Amniotic stem cell (primary cell): ENCODE measurements around the gene DPH5.
A peak's percentile ranks its signal among the peaks of the same experiment; 100 is the strongest.
"Not testable (repeated sequence)": the region's sequence is repeated elsewhere in the genome, so short reads cannot be mapped to it uniquely, and the experiment has no call there.

Experiments
- DNase-seq: peaks from one replicate; lab custom pipeline; 2025; lab: John Stamatoyannopoulos, UW

The DPH5 gene

DNA sequence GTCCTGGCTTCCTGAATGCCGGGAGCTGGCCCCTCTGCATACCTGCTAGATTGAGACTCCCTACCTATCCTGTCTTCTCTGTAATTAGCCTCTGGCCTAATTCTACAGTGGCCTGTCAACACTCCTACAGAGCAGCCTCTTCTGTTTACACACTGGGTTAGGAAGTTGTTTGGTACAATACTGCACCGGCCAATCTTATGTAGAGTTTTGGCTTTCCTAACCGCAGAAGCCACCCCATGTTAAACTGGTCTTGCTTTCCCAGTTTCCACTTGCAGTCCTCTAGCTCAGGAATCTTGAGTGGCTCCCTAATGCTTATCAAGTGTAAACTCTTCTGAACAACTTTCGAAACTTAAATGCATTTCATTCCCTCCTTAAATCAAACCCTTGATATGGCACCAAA is 42.8 kb downstream of the DPH5 start:
- DNase-seq: no peak

DNA sequence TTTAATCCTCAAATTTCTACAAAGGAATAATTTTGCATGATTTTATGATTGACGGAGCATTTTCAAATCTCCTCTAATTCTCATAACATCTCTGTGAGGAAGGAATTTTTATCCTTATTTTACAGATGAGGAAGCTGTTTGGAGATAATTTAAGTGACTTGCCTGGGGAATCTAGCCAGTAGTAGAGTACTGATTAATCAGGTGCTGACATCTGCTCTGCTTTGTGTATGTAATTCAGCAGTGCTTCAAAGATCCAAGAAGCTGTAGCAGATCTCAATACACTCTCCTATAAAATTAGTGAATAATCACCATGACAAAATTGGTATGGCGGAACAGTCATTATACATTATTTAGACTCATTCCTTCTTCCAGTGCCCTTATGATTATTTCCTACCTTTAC is 46.0 kb downstream of the DPH5 start:
- no peak for DNase-seq

DNA sequence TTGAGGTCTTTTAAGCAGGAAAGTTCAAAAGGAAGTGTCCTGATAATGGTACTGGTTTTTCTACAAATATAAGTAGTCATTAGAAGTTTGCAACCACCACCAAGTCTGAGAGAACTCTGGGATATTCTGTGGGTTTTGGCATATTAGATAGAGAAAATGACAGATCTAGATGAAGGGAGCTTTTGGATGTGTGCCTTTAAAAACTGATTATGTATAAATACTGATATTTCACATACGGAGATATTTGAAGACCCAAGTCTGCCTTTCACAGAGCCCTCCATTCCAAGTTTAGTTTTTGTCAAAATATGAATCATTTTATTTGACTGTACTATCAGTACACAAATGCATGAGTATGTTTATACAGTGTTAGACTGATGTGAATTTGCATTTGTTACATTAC is 48.6 kb downstream of the DPH5 start:
- no peak for DNase-seq

DNA sequence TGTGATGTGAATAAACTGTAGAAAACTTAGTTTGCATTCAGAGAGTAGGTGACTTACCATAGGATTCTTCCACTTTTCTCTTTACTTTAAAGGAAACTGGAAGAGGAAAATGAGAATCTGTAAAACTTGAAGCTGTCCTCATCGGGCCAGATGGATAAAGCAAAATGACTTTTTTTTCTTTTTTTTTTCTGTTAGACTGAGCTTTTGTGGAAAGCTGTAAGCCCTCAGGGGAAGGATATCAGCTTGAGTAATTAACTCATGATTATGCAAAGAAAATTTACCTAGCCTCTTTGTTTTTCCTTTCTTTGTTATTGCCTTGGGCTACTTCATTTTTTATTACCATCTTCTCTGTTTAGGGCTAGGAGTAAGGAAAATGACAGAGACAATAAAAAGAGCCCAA is 53.4 kb downstream of the DPH5 start:
- DNase-seq: no peak

DNA sequence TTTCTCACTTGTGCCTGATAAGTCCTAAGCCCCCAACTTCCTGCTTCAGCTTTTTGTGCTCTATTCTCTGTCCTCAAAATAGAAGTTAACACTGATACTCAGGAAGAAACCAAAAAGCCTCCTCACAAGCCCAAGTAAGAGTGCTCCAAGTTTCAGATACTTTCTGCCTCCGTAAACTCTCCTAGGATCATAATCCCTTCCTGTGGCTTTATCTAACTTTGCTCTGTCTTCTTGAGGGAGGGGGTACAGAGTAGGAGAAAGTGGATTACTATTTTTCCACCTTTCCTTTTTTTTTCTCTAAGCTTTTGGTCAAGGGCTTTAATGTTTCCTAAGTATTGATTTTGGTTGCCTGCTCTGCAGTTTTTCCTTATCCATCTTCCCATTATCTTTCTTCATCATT is 54.6 kb downstream of the DPH5 start:
- DNase-seq: no peak

DNA sequence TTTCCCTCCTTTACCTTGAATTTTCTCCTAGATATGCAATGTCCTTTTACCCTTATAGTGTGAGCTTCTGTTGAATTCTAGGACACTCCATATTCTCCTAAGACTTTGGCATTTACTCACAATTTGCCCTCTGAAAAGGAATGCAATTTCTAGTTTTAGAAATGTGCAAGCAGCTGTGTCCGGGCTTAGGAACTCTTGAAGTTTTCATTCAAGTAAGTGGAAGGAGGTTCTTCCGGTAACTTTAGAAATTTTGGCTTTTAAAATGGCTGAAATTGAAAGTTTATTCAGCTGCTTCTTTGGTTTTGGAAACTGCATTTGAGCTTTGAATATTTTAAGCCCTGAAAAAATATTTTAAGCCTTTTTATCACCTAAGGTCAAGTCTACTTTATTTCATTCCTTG is 56.3 kb downstream of the DPH5 start:
- no peak for DNase-seq

DNA sequence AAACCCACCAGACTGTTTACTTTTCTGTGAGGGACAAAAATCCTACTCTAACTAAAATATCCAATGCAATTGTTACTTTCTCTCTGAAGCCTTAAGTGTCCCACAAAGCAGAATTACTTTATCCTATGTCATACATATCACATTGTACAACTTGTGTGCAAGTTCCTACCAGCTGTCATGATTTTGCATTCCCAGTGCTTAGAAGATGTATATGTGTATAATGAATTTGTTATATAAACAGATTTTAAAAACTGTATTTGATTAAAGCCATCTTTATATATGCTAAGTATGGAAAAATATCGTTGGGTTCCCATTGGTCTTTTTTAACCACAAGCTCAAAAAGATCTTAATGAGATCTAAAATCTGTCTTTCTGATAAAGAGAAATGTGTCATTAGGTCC is 57.0 kb downstream of the DPH5 start:
- no peak for DNase-seq

DNA sequence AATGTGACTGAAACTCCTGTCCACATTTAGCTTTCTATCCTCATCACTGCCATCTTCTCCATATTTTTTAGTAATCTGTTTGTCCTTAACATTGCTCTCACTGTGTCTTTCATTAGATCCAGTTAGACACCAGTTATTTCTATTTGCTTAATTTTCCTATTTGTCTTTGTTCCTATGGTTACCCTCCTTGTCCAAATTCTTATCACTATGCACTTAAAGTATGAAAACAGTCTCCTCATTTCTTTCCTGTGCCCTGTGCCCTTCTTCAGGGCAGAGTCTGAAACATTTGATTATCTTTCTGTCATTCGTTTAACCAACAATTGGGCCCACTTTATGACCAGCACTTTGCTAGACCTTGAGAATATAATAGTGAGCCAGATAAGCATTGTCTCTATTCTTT is 65.5 kb downstream of the DPH5 start:
- DNase-seq: no peak

DNA sequence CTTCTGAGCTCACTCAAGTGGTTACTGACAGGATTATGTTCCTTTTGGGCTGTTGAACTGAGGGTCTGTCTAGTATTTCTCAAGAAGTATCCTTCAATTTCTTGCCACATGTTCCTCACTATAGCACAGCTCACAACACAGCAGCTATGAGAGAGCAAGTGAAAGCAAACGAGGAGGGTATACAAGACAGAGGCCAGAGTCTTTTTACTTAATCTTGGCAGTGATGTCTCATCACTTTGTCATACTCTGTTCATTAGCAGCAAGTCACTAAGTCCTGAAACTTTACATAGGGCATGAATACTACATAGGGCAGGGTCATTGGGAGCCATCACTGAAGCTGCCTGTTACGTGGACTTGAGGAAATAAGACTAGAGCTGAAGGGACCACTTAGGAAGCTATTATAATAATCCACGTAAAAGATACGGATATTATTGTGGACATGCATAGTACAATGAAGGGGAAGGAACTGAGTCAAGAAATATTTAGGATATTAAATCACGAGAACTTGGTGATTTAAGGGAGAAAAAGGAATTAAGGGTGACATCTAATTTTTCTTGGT is 66.0 kb downstream of the DPH5 start:
- DNase-seq: no peak

DNA sequence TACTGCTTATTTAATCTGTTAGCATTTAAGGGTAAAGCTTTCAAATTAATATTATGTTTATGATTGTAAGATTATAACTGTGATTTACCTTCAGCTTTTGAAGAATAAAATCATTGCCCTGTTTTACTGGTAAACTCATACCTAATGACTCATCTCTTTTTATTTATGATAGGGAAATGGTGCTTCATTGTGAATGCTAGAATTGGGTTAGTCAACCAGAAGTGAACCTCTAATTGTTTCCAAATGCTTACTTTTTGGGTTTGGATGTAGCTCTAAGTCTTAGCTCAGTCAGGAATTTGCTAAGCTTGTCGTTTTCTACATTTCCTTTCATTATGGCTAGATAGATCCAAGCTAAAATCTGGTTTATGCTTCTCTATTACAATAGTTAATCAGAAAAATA is 70.3 kb downstream of the DPH5 start:
- peak; percentile 67 for DNase-seq

DNA sequence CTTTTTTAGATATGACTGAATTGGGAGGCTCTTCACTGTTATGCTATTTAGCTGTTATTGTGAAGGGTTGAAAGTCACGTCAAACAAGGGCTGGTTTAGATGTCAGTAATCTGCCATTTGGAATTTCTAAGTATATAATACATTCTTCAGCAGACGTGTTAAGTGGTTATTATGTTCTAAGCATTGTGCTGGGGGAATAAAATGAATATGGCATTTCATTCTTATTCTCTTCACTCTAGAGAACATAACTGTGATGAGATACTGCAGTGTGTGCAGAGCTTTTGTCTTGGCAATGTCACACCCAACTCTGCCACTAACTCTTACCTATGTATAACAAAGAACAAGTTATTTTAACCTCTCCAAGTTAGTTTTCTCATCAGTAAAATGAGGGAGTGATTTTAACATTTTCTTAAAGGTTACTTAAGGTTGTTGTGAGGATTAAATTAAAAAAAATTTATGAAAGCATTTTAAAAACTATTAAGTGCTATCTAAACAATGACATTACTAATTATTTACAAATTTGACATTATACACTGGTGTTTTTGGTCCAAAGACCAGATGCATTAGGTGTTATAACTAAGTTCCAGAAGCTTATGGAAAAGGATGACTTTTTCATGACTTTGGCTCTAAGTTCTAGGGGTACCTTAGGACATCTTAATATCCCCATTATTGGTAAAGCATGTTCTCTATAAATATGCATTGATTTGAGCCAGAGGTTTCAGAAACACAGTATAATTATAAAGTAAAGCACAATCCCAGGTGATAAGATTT is 71.4 kb downstream of the DPH5 start:
- DNase-seq: no peak

DNA sequence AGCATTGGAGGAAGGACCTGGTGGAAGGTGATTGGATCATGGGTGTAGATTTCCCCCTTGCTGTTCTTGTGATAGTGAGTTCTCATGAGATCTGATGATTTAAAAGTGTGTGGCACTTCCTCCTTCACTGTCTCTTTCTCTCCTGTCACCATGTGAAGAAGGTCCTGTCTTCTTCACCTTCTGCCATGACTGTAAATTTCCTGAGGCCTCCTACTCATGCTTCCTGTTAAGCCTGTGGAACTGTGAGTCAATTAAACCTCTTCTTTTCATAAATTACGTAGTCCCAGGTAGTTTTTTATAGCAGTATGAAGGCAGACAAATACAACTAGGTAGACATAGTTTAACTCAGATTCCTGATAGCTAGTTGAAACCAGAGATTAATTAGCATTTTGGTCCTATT is 72.6 kb downstream of the DPH5 start:
- not testable (repeated sequence) for DNase-seq

DNA sequence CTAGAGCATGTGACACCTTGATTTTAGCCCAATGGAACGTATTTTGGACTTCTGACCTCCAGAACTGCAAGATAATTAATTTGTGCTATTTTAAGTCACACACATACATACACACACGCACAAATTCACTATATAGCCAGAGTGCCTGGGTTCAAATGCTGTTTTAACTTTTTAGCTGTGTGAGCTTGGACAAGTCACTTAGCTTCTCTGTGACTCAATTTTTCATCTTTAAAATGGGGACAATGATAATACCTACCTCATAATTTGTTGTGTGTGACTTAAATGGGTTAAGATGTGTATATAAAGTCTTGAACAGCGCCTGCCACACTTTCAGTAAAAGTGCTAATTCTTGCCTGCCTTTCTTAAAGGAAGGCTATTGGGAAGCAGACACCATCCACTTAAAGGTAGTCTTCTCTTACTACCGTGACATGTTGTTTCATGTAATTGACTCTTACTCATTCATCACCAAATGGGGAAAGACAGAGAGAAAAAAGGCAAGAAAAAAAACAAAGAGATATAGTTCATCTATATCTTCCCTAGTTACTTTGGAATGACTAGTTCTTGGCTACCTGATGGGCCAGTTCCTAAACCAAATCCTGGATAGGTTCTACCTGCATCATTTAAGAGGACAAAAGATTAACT is 73.4 kb downstream of the DPH5 start:
- DNase-seq: no peak

DNA sequence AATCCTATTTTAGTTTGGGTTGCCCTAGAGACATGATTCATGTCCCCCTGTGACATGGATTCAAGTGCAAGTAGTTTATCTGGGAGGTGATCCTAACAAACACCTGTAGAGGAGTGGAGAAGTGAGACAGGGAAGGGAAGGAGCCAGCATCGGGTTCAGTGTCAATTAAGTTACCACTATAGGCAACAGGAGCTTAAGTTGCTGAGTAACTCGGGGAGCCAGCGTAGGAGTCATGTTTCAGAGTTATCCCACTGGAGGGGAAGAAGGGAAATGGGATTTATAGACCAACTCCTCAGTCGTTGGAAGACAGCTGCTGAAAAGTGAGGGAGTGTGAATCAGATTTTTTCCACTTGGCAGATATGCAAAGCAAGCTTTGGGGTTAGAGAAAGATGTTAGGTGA is 74.8 kb downstream of the DPH5 start:
- DNase-seq: no peak

DNA sequence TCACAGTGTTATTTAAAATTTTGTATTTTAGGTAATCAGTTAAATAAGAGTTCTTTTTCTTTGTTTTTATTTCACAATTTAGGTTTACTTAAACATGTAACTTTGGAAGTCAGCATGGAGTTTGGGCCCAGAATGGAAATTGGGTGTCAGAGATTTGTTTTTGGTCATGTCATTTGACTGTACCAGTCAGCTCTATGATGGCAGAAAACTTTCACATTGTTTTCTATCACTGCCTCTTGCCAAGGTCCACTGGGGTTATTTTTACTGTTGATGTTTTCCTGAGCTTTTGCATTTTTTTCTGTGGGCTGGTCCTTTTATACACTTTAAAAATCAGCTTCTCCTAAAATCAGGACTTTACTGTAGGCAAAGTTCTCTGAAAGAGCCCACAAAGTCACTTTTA is 75.2 kb downstream of the DPH5 start:
- no peak for DNase-seq

DNA sequence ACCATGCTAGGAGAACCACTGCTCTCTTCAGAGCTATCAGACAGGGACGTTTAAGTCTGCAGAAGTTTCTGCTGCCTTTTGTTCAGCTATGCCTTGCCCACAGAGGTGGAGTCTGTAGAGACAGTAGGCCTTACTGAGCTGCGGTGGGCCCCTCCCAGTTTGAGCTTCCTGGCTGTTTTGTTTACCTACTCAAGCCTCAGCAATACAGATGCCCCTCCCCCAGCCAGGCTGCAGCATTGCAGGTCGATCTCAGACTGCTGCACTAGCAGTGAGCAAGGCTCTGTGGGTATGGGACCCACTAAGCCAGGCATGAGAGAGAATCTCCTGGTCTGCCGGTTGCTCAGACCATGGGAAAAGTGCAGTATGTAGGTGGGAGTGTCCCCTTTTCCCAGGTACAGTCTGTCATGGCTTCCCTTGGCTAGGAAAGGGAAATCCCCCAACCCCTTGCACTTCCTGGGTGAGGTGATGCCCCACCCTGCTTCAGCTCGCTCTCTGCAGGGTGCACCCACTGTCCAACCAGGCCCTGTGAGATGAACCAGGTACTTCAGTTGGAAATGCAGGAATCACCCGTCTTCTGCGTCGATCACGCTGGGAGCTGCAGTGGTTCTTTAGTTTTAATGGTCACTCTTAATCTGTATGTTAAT is 75.9 kb downstream of the DPH5 start:
- DNase-seq: not testable (repeated sequence)

DNA sequence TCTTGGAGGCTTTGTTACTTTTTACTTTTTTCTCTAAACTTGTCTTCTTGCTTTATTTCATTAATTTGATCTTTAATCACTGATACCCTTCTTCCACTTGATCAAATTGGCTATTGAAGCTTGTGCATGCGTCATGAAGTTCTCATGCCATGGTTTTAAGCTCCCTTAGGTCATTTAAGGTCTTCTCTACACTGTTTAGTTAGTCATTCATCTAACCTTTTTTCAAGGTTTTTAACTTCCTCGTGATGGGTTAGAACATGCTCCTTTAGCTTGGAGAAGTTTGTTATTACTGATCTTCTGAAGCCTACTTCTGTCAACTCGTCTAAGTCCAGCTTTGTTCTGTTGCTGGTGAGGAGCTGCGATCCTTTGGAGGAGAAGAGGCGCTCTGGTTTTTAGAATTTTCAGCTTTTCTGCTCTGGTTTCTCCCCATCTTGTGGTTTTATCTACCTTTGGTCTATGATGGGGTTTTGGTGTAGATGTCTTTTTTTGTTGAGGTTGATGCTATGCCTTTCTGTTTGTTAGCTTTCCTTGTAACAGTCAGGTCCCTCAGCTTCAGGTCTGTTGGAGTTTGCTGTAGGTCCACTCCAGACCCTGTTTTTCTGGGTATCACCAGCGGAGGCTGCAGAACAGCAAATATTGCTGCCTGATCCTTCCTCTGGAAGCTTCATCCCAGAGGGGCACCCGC is 76.7 kb downstream of the DPH5 start:
- DNase-seq: not testable (repeated sequence)

DNA sequence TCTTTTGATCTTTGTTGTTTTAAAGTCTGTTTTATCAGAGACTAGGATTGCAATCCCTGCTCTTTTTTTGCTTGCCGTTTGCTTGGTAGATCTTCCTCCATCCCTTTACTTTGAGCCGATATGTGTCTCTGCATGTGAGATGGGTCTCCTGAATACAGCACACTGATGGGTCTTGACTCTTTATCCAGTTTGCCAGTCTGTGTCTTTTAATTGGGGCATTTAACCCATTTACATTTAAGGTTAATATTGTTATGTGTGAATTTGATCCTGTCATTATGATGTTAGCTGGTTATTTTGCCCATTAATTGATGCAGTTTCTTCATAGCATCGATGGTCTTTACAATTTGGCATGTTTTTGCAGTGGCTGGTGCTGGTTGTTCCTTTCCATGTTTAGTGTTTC is 77.8 kb downstream of the DPH5 start:
- DNase-seq: not testable (repeated sequence)

DNA sequence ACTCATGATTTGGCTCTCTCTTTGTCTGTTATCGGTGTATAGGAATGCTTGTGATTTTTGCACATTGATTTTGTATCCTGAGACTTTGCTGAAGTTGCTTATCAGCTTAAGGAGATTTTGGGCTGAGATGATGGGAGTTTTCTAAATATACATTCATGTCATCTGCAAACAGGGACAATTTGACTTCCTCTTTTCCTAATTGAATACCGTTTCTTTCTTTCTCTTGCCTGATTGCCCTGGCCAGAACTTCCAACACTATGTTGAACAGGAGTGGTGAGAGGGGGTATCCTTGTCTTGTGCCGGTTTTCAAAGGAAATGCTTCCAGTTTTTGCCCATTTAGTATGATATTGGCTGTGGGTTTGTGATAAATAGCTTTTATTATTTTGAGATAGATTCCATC is 79.5 kb downstream of the DPH5 start:
- not testable (repeated sequence) for DNase-seq

DNA sequence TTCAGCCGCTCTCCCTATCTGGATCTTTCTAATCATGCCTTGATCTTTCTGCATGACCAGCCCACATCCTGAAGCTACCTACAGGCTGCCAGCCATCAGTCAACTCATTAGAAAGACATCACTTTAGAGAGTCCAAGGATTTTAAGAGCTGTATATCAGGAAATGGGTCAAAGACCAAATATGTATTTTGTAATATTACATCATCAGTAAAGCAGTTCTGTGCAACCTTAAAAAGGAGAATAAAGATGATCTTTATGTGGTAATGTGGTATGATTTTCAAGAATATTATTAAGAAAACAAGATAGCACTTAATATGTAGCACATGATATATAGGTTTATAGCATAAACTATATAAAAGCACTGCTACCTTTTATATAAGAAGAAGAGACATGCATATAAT is 82.1 kb downstream of the DPH5 start:
- DNase-seq: no peak

DNA sequence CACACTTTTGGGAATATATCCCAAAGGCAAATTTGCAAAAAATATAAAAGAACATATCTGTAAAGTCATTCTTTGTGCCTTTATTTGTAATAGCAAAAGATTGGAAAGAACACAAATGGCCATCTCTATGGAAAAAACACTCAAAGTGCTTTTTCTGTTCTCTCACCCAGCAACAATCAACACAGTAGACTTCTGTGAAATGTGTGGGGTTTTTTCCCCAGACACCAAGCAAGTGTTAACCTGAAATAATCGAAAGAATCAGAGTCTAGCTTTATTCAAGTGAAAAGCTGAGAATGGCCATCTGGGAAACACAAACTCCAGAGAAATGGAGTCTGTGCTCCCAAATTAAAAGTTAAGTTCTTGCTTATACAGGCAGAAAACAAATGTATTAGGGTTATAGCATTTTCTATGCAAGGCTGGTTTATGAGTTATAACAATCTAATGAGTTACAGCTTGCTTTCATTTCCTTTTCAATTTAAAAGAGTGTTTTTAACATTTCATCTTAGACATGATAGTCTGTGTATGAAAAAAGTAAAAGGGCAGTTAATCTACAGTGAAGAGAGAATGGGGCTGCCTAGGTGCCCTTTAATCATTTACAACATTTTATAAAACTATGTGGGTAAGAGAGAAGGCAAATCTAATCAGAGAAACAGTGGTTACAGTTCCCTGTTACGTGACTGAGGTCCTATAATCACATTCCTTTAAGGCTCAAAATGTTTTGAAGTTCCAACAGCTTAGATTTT is 83.1 kb downstream of the DPH5 start:
- DNase-seq: no peak
